Suppressor macrophage treated with lipopolysaccharide for 4 hours (primary cell): ENCODE results near the gene ING4.

ENCODE experiments used
- DNase-seq: peaks from one replicate; pipeline ENCODE4 v3.0.0-alpha.2; 2020

The ING4 gene

GRCh38 chr12:6605421-6606330 is 57.2 kb downstream of the ING4 start:
- DNase-seq, result no peak

- no peak for DNase-seq
Observed at GRCh38 chr12:6604259-6605029, 58.5 kb downstream of the ING4 start.

GRCh38 chr12:6603095-6603567 is 59.8 kb downstream of the ING4 start:
- DNase-seq, result no peak

GRCh38 chr12:6602526-6602925 is 60.4 kb downstream of the ING4 start:
- DNase-seq, result no peak
